Activated CD4-positive, alpha-beta memory T cell treated with anti-CD3 and anti-CD28 coated beads for 36 hours (primary cell): ENCODE measurements around the gene ACTRT3. TPM values are rescaled to one million over a fixed set of nuclear protein-coding genes. Genes with fewer than 3 reads are reported as not detected.

Experiments
- CTCF ChIA-PET: fragments of 350-600 bp; sonication (Branson Sonifier 250); formaldehyde crosslinking; loops from one replicate; lab custom pipeline; 2021; ENCODE audit warnings: antibody characterized with exemption, inconsistent platforms; lab: Charles Lee
- POLR2A ChIA-PET: fragments of 350-600 bp; sonication (Branson Sonifier 250); formaldehyde crosslinking; loops from one replicate; lab custom pipeline; 2021; ENCODE audit warnings: antibody characterized with exemption; lab: Charles Lee
- DNase-seq: peaks from one replicate; pipeline ENCODE4 v3.0.0-alpha.2; 2020
- H3K27ac Mint-ChIP-seq: one replicate; pipeline ENCODE4 v1.8.0; 2021; ENCODE audit warnings: mixed read lengths
- H3K27me3 Mint-ChIP-seq: one replicate; pipeline ENCODE4 v1.8.0; 2021; ENCODE audit warnings: mixed read lengths
- H3K36me3 Mint-ChIP-seq: one replicate; pipeline ENCODE4 v1.8.0; 2021; ENCODE audit warnings: mixed read lengths
- H3K4me1 Mint-ChIP-seq: one replicate; pipeline ENCODE4 v1.8.0; 2021; ENCODE audit warnings: low read depth, mixed read lengths
- H3K4me3 Mint-ChIP-seq: one replicate; pipeline ENCODE4 v1.8.0; 2021; ENCODE audit warnings: mild to moderate bottlenecking, mixed read lengths
- H3K9me3 Mint-ChIP-seq: one replicate; pipeline ENCODE4 v1.8.0; 2021; ENCODE audit warnings: mixed read lengths
- intact Hi-C: fragments of 100-400 bp; cut with micrococcal nuclease; formaldehyde crosslinking; loops from one replicate; pipeline ENCODE4 v1.15.1; 2023
- total RNA-seq, 2 experiments: library from RNA; stranded (reverse); gene quantifications; one replicate each; pipeline ENCODE4 v1.2.3, GENCODE V29; 2021

ACTRT3 gene
- total RNA-seq, result 1 to 10 TPM in 1 of 2 experiments, under 1 TPM in 1; 0.76 to 1.0 TPM

GRCh38 chr3:169769287-169770181 lies at the start of gene ACTRT3:
Gene ACTRT3 (minus strand): TSS chr3:169769561. CDS start chr3:169769520, 41 bp downstream.
- peak within 1 kb of the TSS; percentile 87 for H3K4me3 Mint-ChIP-seq
- ChIA-PET CTCF (interaction anchor here (1.3 kb wide), 1 partner anchor 9 kb away, joined by 3 read pairs; no protein-coding TSS in a partner anchor), POLR2A (interaction anchor here (0.7 kb wide), 1 partner anchor 198 kb away, joined by 3 read pairs; no protein-coding TSS in a partner anchor)
- intact Hi-C loops, result loop anchor here (10.0 kb wide), 1 partner anchor 655 kb away; no protein-coding TSS in a partner anchor
- no peaks in the 10 kb centered on the region for H3K9me3 Mint-ChIP-seq
- peak; percentile 74 for DNase-seq
- H3K36me3 Mint-ChIP-seq, result peaks cover 4% of the 10 kb centered on the region
- H3K27me3 Mint-ChIP-seq, result no peaks in the 10 kb centered on the region
- peak within 1 kb of the TSS; percentile 79 for H3K27ac Mint-ChIP-seq
- peaks cover 21% of the 10 kb centered on the region for H3K4me1 Mint-ChIP-seq

GRCh38 chr3:169818316-169818715 lies 49.0 kb upstream of the ACTRT3 start:
- Mint-ChIP-seq H3K4me3 (no peak overlapping the region), H3K4me1 (peaks cover 11% of the 10 kb centered on the region), H3K9me3 (peaks cover 10% of the 10 kb centered on the region), H3K36me3 (no peaks in the 10 kb centered on the region), H3K27me3 (peaks cover 21% of the 10 kb centered on the region), H3K27ac (no peak overlapping the region)
- CTCF ChIA-PET, result no interaction called here
- no peak for DNase-seq
- POLR2A ChIA-PET, result no interaction called here
- intact Hi-C loops, result no loop called here

GRCh38 chr3:169815590-169816150 lies 46.3 kb upstream of the ACTRT3 start:
- CTCF ChIA-PET, result no interaction called here
- no peak for DNase-seq
- Mint-ChIP-seq H3K9me3 (peaks cover 10% of the 10 kb centered on the region), H3K27me3 (peaks cover 13% of the 10 kb centered on the region), H3K4me1 (peaks cover 19% of the 10 kb centered on the region), H3K4me3 (no peak overlapping the region), H3K36me3 (no peaks in the 10 kb centered on the region), H3K27ac (no peak overlapping the region)
- POLR2A ChIA-PET, result no interaction called here
- intact Hi-C loops, result loop anchor here (2.0 kb wide), 1 partner anchor 365 kb away; the partner anchor contains the start of gene PHC3

GRCh38 chr3:169813757-169814517 lies 44.6 kb upstream of the ACTRT3 start:
- peak overlapping the region; percentile 75 for H3K4me3 Mint-ChIP-seq
- H3K4me1 Mint-ChIP-seq, result peaks cover 19% of the 10 kb centered on the region
- peaks cover 3% of the 10 kb centered on the region for H3K27me3 Mint-ChIP-seq
- peak; percentile 89 for DNase-seq
- peaks cover 10% of the 10 kb centered on the region for H3K9me3 Mint-ChIP-seq
- no peaks in the 10 kb centered on the region for H3K36me3 Mint-ChIP-seq
- H3K27ac Mint-ChIP-seq, result peak overlapping the region; percentile 43
- intact Hi-C loops, result loop anchor here (1.0 to 5.0 kb wide), 6 partner anchors 42 to 543 kb away; partner anchors contain the start of genes PHC3, SKIL and TERC
- ChIA-PET CTCF (interaction anchor here (0.7 to 0.9 kb wide), 2 partner anchors 49 to 153 kb away, joined by 3 to 5 read pairs; partner anchors contain the start of gene SEC62), POLR2A (interaction anchor here (1.5 kb wide), 1 partner anchor 50 kb away, joined by 4 read pairs; no protein-coding TSS in a partner anchor)

- no peak for DNase-seq
- H3K4me1 Mint-ChIP-seq, result peaks cover 19% of the 10 kb centered on the region
- intact Hi-C loops, result loop anchor here (1.0 to 5.0 kb wide), 5 partner anchors 41 to 544 kb away; partner anchors contain the start of genes SKIL and TERC
- H3K36me3 Mint-ChIP-seq, result no peaks in the 10 kb centered on the region
- peak overlapping the region; percentile 43 for H3K27ac Mint-ChIP-seq
- CTCF ChIA-PET, result interaction anchor here (1.2 kb wide), 1 partner anchor 49 kb away, joined by 3 read pairs; no protein-coding TSS in a partner anchor
- peaks cover 10% of the 10 kb centered on the region for H3K9me3 Mint-ChIP-seq
- peak overlapping the region; percentile 75 for H3K4me3 Mint-ChIP-seq
- POLR2A ChIA-PET, result interaction anchor here (1.5 kb wide), 1 partner anchor 49 kb away, joined by 4 read pairs; no protein-coding TSS in a partner anchor
- H3K27me3 Mint-ChIP-seq, result peaks cover 2% of the 10 kb centered on the region
Measured at GRCh38 chr3:169813278-169813677, 43.9 kb upstream of the ACTRT3 start.

- POLR2A ChIA-PET, result interaction anchor here (0.8 to 1.7 kb wide), 3 partner anchors 39 to 48 kb away, joined by 3 to 4 read pairs (median 4); partner anchors contain the start of gene MYNN
- intact Hi-C loops, result loop anchor here (1.0 to 5.0 kb wide), 6 partner anchors 40 to 545 kb away; partner anchors contain the start of genes SEC62, SKIL and TERC
- Mint-ChIP-seq H3K27ac (peak within 1 kb of the TSS; percentile 43), H3K27me3 (no peaks in the 10 kb centered on the region), H3K4me1 (peaks cover 19% of the 10 kb centered on the region), H3K4me3 (peak within 1 kb of the TSS; percentile 75), H3K36me3 (no peaks in the 10 kb centered on the region), H3K9me3 (peaks cover 10% of the 10 kb centered on the region)
- DNase-seq, result peak; percentile 88
- CTCF ChIA-PET, result interaction anchor here (1.2 to 1.3 kb wide), 2 partner anchors 14 to 48 kb away, joined by 3 read pairs; no protein-coding TSS in a partner anchor
Measured at GRCh38 chr3:169812332-169813235, 43.2 kb upstream of the ACTRT3 start, which contains the start of the genes LRRC34 and LRRIQ4. Gene LRRC34 (minus strand): TSS chr3:169812904. CDS start chr3:169812548, 356 bp downstream. Gene LRRIQ4 (plus strand): TSS chr3:169812870. CDS start chr3:169821922, 9,052 bp downstream.

- DNase-seq, result peak; percentile 14
- H3K36me3 Mint-ChIP-seq, result no peaks in the 10 kb centered on the region
- POLR2A ChIA-PET, result interaction anchor here (1.7 kb wide), 1 partner anchor 38 kb away, joined by 4 read pairs; the partner anchor contains the start of gene MYNN
- H3K9me3 Mint-ChIP-seq, result peaks cover 10% of the 10 kb centered on the region
- H3K4me3 Mint-ChIP-seq, result peak overlapping the region; percentile 75
- H3K27me3 Mint-ChIP-seq, result no peaks in the 10 kb centered on the region
- intact Hi-C loops, result loop anchor here (1.0 to 5.0 kb wide), 3 partner anchors 155 to 546 kb away; partner anchors contain the start of genes SEC62 and SKIL
- CTCF ChIA-PET, result interaction anchor here (1.2 to 1.5 kb wide), 3 partner anchors 15 to 187 kb away, joined by 3 read pairs; no protein-coding TSS in a partner anchor
- peaks cover 19% of the 10 kb centered on the region for H3K4me1 Mint-ChIP-seq
- no peak overlapping the region for H3K27ac Mint-ChIP-seq
Measured at GRCh38 chr3:169811631-169812331, 42.4 kb upstream of the ACTRT3 start.

- no peaks in the 10 kb centered on the region for H3K9me3 Mint-ChIP-seq
- no peaks in the 10 kb centered on the region for H3K27me3 Mint-ChIP-seq
- intact Hi-C loops, result no loop called here
- H3K4me1 Mint-ChIP-seq, result peaks cover 18% of the 10 kb centered on the region
- H3K4me3 Mint-ChIP-seq, result no peak overlapping the region
- H3K36me3 Mint-ChIP-seq, result no peaks in the 10 kb centered on the region
- ChIA-PET POLR2A (interaction anchor here (0.6 to 1.1 kb wide), 2 partner anchors 37 to 372 kb away, joined by 3 to 4 read pairs; partner anchors contain the start of gene PHC3), CTCF (interaction anchor here (0.7 kb wide), 1 partner anchor 426 kb away, joined by 3 read pairs; no protein-coding TSS in a partner anchor)
- H3K27ac Mint-ChIP-seq, result no peak overlapping the region
- no peak for DNase-seq
Measured at GRCh38 chr3:169809230-169809795, 40.0 kb upstream of the ACTRT3 start.

GRCh38 chr3:169804681-169805080 lies 35.3 kb upstream of the ACTRT3 start:
- Mint-ChIP-seq H3K9me3 (no peaks in the 10 kb centered on the region), H3K4me3 (no peak overlapping the region), H3K36me3 (peaks cover 4% of the 10 kb centered on the region), H3K27ac (no peak overlapping the region), H3K4me1 (no peaks in the 10 kb centered on the region), H3K27me3 (no peaks in the 10 kb centered on the region)
- ChIA-PET POLR2A (no interaction called here), CTCF (no interaction called here)
- intact Hi-C loops, result no loop called here
- no peak for DNase-seq
